GM18507 (cell line): Measurements from ENCODE around the gene SPOCK1.

Experiments used
- DNase-seq: peaks from one replicate; pipeline ENCODE4 v3.0.0; 2011; ENCODE audit warnings: low read depth; ENCODE audit not compliant: insufficient read length; ENCODE audit errors: extremely low spot score
- FAIRE-seq: peaks from 2 replicates; lab custom pipeline; 2011; peaks lifted over from hg19 to GRCh38; lab: Jason Lieb, UNC

SPOCK1 gene

GRCh38 chr5:137286025-137286610, 213.0 kb downstream of the SPOCK1 start:
- no peak for DNase-seq
- no peak for FAIRE-seq

DNA sequence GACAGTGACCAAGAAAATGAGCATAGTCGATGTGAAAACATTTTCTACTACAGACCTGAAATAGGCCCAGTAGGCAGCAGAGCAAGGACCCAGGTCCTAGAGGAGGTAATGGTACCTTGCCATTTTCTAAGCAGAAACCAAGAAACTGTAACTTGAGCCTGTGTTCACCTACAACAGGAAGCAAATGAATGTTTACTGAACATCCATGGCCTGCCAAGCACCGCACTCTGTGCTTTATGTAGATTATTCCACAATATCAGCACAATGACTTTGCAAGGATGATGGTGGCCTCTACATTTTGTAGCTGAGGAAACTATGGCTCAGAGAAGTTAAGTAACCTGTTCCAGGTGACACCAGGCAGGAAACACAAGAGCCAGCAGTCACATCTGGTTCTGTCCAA, 215.3 kb downstream of the SPOCK1 start:
- FAIRE-seq (no peak), DNase-seq (no peak)

DNA sequence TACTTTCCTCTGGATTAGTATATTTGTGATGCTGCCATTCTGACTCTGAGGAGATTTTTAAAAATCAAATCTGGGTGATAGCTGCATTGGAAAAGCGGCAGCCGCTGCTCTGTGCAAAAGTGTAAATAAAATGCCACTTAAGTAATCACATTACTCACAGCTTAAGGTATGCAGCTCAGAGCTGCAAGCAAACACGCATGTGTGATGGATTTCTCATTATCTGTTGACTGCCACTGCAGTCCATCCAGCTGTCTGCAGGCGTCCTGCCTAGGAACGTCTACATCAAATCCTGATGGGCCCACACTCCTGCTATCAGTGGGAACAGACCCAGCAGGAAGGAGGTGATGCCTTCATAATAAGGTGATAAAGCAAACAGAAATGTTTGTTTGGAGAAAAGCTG, 216.9 kb downstream of the SPOCK1 start:
- FAIRE-seq: no peak
- no peak for DNase-seq

GRCh38 chr5:137281201-137281600, 217.9 kb downstream of the SPOCK1 start:
- no peak for FAIRE-seq
- DNase-seq: no peak

DNA sequence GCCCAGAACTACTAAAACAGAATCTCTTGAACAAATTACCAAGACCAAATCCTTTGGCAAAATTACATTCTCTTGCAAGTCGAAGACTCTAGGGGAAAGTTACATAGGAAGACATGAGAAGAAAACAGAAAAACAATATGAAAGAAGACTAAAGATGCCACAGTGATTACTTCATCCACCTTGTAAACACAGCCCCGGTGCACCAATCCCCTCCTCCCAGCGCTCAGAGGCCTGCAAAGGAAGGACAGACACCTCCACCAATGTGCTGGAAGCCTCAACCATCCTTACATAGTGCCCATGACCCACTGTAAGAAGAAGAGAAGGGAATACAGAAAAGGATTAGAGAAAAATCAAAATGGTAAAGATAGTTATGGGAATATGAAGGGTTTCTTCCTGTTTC, 218.5 kb downstream of the SPOCK1 start:
- FAIRE-seq (no peak), DNase-seq (no peak)

DNA sequence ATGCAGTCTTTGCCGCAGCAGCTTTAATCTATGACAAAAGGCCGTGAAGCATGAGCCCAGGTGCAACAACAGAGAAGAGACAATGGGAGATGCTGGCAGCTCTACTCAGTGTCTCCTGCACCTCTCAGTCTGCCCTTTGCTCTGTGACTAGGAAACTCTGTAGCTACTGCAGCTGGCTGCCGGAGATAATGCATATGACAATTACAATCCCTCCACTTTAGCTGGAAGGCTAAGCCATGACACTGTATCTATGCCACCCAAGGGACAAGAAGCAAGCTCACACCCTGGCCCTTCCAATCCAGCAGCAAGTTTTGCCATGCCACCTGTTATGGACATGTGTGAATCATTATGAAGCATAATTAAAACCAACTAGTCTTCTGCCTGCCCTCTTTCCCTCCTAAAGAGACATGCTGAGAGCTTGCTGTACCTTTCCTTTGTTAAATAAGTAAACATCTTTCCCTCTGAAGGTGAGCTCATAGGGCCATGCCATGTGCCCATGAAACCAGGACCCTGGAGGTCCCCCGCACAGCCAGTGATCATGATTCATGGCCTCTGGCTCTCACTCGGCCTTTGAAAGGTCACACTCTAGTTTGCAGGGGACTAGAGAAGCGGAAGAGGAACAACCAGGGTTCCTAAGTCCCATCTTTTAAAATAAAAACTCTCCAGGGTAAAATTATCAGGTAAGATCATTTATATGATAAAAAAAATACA, 219.4 kb downstream of the SPOCK1 start:
- DNase-seq (no peak), FAIRE-seq (no peak)

- no peak for DNase-seq
- FAIRE-seq: no peak
Measured at GRCh38 chr5:137278476-137278875, 220.7 kb downstream of the SPOCK1 start.

DNA sequence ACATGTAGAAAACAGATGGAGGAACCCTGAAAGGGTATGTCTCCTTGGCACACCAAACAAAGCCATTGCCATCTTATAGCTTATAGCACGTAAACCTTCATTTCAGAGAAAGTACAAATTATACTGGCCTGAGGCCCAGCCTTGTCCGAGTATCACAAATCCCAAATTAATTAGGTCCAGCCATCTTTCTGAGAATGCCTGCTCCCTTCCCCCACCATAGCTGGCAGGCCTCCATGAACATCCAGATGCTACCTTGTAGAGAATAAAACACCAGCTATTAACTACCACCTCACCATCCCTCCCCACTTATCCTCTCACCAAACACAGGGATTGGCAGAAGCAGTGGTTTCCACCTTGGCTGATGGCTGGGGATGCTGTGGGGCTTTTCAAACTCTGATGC, 224.0 kb downstream of the SPOCK1 start:
- DNase-seq: no peak
- FAIRE-seq: no peak

DNA sequence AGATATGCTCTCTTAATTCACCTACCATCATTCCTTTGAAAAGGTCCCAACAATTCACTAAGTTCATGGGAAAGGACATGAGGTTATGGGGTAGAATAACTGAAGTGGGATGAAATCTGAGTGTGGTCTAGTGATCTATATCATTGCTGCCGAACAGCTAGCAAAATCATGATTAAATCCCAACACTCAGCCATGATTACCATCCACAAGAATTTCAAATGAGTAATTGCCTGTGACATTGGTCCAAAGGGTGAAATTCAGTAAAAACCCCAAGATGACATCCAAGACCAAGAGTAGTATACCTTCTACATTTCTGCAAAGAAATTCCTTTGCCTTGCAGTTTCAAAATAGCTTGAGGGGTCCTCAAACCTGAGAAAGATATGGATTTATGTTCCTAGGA, 225.6 kb downstream of the SPOCK1 start:
- DNase-seq (no peak), FAIRE-seq (no peak)

DNA sequence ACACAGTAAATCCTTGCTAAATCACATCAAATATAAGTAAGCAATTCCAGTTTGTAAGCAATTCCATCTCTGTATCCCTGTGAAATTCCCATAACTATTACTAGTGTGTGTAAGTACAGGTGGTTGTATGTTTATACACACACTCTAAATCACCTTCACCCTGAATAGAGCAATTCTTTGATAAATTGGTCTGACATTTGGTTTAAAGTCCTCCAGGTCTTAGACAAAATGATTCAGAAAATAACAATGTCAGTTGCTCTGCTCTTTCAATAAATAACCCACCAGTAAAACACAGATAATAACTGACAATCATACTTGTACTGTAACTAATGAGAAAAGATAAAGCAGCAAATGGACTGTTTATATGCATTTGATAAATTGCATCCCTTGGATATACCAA, 226.3 kb downstream of the SPOCK1 start:
- FAIRE-seq (no peak), DNase-seq (no peak)

GRCh38 chr5:137269946-137270345, 229.2 kb downstream of the SPOCK1 start:
- DNase-seq (no peak), FAIRE-seq (no peak)

DNA sequence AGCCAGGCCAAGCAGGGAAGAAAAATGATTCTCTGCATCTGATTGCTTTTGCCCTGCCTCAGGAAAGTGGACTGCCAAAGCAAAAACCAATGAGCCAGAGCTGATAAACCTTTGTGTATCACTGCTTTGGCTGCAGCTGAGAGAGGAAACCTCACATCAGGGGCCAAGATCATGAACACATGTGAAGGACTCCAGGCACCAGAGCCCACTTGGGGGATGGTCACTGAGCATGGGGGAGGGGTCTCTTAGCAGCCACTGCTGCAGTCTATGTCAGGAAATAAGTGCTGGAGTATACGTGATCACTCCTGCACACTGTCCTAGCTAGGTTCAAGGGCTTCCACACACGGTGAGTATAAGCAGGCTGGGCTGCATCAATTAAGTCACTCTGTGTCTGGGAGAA, 229.9 kb downstream of the SPOCK1 start:
- FAIRE-seq (no peak), DNase-seq (no peak)

DNA sequence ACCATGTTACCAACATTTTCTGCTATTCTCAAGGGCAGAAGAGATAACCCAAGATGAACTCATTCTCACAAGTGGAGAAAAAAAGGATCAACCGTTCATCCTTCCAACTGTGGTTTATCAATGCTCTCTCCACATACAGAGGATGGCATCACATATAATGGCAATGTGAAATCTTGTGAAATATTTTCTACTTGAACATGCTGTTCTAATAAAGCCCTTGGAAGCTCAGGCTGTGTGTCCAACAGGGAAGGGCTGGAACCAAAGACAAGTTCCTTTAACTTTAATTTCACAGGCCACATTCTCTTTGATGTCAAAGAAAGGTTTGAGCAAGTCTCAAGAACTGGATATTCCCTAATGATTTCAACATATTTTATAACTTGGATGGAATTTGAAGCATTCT, 230.5 kb downstream of the SPOCK1 start:
- no peak for FAIRE-seq
- no peak for DNase-seq

- DNase-seq: no peak
- no peak for FAIRE-seq
Measured at GRCh38 chr5:137266186-137266585, 232.9 kb downstream of the SPOCK1 start.

- FAIRE-seq (no peak), DNase-seq (no peak)
Measured at GRCh38 chr5:137265457-137265856, 233.7 kb downstream of the SPOCK1 start.

DNA sequence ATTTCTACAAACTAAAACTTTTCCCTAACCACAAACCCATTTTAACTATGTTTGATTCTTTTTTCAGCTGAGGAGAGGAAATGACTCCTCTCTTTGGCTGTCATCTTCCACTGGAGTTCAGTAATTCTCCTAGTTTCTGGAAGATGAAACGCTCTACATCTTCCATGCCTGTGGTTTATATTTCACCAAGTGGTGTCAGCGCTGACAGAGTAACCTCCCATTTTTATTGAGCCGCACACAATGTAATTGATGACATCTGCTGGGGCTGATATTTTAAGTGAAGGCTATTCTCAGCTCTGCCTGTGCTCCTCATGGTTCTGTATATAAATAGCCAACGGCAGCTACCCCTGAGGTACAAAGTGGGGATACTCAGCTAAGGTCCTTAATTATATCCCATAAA, 234.6 kb downstream of the SPOCK1 start:
- FAIRE-seq (no peak), DNase-seq (no peak)

- FAIRE-seq: no peak
- DNase-seq: no peak
Measured at GRCh38 chr5:137264041-137264440, 235.1 kb downstream of the SPOCK1 start.

GRCh38 chr5:137263371-137264005, 235.6 kb downstream of the SPOCK1 start:
- DNase-seq: no peak

DNA sequence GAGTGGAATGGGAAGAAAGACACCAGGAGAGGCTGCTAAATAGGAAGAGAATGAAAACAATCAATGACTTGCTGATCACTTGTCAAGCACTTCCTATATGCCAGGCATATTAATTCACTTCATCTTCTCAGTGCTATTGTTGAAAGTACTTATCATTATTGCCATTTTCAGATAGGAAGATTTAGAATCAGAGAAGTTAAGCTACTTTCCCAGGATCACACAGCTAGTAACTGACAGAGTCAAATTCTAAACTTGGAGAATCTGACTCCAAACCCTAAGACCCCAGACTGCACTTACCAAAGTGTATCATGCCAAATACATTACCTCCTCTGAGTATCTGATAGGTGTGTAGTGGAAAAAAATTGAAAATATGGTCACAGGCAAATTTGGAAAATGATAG, 236.3 kb downstream of the SPOCK1 start:
- DNase-seq (no peak), FAIRE-seq (no peak)

More at GRCh38 chr5:137263371-137264005, 235.6 kb downstream of the SPOCK1 start:
- FAIRE-seq: no peak

GRCh38 chr5:137260820-137261695, 238.1 kb downstream of the SPOCK1 start:
- DNase-seq (no peak), FAIRE-seq (no peak)
